Activated naive CD4-positive, alpha-beta T cell (primary cell): Measurements from ENCODE around the gene DHX15.

Experiments used
- DNase-seq, 4 experiments: peaks; one replicate each; lab custom pipeline; 2025; lab: John Stamatoyannopoulos, UW

Gene DHX15

GRCh38 chr4:24482871-24483270, 101.5 kb downstream of the DHX15 start:
- no peak for DNase-seq

GRCh38 chr4:24477919-24478318, 106.4 kb downstream of the DHX15 start:
- no peak for DNase-seq
